ENCODE results near the gene DPP4.

GRCh38 chr2:162013514-162014475, 60.2 kb downstream of the DPP4 start:
- no peak for TF ChIP-seq CTCF (conservative IDR thresholded peaks at IDR 0.05; ENCODE audit: low read depth, low read length)
- no peak for TF ChIP-seq EZH2 (IDR thresholded peaks at IDR 0.05; ENCODE audit: low read length, unreplicated experiment)

Measured in PC-3 (cell line).